Liver (tissue), 9 donors: ENCODE data around the gene IL17B. TPM values are rescaled to one million over a fixed set of nuclear protein-coding genes. Genes with fewer than 3 reads are reported as not detected.

Experiments
- DNase-seq: peaks from one replicate; pipeline ENCODE4 v3.0.0-alpha.2; 2017; ENCODE audit warnings: low spot score
- H3K27ac ChIP-seq, 2 donors: one replicate each; pipeline ENCODE4 v1.7.0; 2013; ENCODE audit warnings: inconsistent platforms in 2 of 2, low read length in 2 of 2, control low read depth in 1 of 2, low read depth in 1 of 2, mild to moderate bottlenecking in 1 of 2
- H3K27me3 ChIP-seq, 4 donors: one replicate each; pipeline versions ENCODE4 v1.6.1 to v1.7.0; 2013; ENCODE audit warnings: low read length in 3 of 4, inconsistent platforms in 1 of 4, mild to moderate bottlenecking in 1 of 4, moderate library complexity in 1 of 4; ENCODE audit not compliant: control insufficient read depth in 4 of 4, insufficient read depth in 4 of 4
- H3K36me3 ChIP-seq, 4 donors: one replicate each; pipeline versions ENCODE4 v1.6.1 to v1.7.0; 2013; ENCODE audit warnings: low read length in 3 of 4, mild to moderate bottlenecking in 3 of 4, low read depth in 1 of 4, moderate library complexity in 1 of 4; ENCODE audit not compliant: control insufficient read depth in 4 of 4, insufficient read depth in 3 of 4
- H3K4me1 ChIP-seq, 4 donors: one replicate each; pipeline versions ENCODE4 v1.6.1 to v1.7.0; 2013; ENCODE audit warnings: low read length in 3 of 4, mild to moderate bottlenecking in 3 of 4, moderate library complexity in 1 of 4; ENCODE audit not compliant: control insufficient read depth in 4 of 4, insufficient read depth in 4 of 4
- H3K4me3 ChIP-seq, 3 donors: one replicate each; pipeline versions ENCODE4 v1.6.1 to v1.7.0; 2013; ENCODE audit warnings: low read length in 3 of 3, control low read depth in 1 of 3, low read depth in 1 of 3, mild to moderate bottlenecking in 1 of 3
- H3K9ac ChIP-seq, 2 donors: one replicate each; pipeline ENCODE4 v1.7.0; 2013; ENCODE audit warnings: low read length in 2 of 2, mild to moderate bottlenecking in 2 of 2, moderate library complexity in 2 of 2, control low read depth in 1 of 2, low read depth in 1 of 2
- H3K9me3 ChIP-seq, 4 donors: one replicate each; pipeline versions ENCODE4 v1.6.1 to v1.7.0; 2013; ENCODE audit warnings: low read length in 3 of 4; ENCODE audit not compliant: control insufficient read depth in 4 of 4
- EGR1 ChIP-seq, 2 donors: IDR thresholded peaks; 2 replicates each; pipeline ENCODE4 v1.6.1; 2016 to 2018; ENCODE audit warnings: antibody characterized with exemption in 2 of 2, low read depth in 2 of 2
- FOXA1 ChIP-seq: IDR thresholded peaks from 2 replicates; pipeline ENCODE4 v1.6.1; 2016; ENCODE audit warnings: antibody characterized with exemption
- FOXA2 ChIP-seq: IDR thresholded peaks from 2 replicates; pipeline ENCODE4 v1.6.1; 2016; ENCODE audit warnings: antibody characterized with exemption
- GABPA ChIP-seq, 2 donors: IDR thresholded peaks in 1 of 2; conservative IDR thresholded peaks in 1 of 2; 2 replicates each; pipeline ENCODE4 v1.6.1; 2016; ENCODE audit warnings: antibody characterized with exemption in 2 of 2, mild to moderate bottlenecking in 1 of 2, moderate library complexity in 1 of 2
- HNF4G ChIP-seq: IDR thresholded peaks from 2 replicates; pipeline ENCODE4 v1.6.1; 2016; ENCODE audit warnings: antibody characterized with exemption
- JUND ChIP-seq, 2 donors: IDR thresholded peaks; 2 replicates each; pipeline ENCODE4 v1.6.1; 2016; ENCODE audit warnings: antibody characterized with exemption in 2 of 2
- NR2F2 ChIP-seq: IDR thresholded peaks from 2 replicates; pipeline ENCODE4 v1.6.1; 2016; ENCODE audit warnings: antibody characterized with exemption
- RAD21 ChIP-seq, 2 donors: IDR thresholded peaks; 2 replicates each; pipeline ENCODE4 v1.6.1; 2016; ENCODE audit warnings: antibody characterized with exemption in 2 of 2, mild to moderate bottlenecking in 2 of 2
- RXRA ChIP-seq, 2 donors: IDR thresholded peaks; 2 replicates each; pipeline ENCODE4 v1.6.1; 2017 to 2018; ENCODE audit warnings: antibody characterized with exemption in 2 of 2, mild to moderate bottlenecking in 1 of 2
- SP1 ChIP-seq: IDR thresholded peaks from 2 replicates; pipeline ENCODE4 v1.6.1; 2018; ENCODE audit warnings: antibody characterized with exemption, mild to moderate bottlenecking
- TAF1 ChIP-seq: conservative IDR thresholded peaks from 2 replicates; pipeline ENCODE4 v1.6.1; 2016; ENCODE audit warnings: antibody characterized with exemption, mild to moderate bottlenecking
- YY1 ChIP-seq: IDR thresholded peaks from 2 replicates; pipeline ENCODE4 v1.6.1; 2016; ENCODE audit warnings: antibody characterized with exemption, mild to moderate bottlenecking
- WGBS: extraction: QIAGEN DNeasy Blood & Tissue Kit; methylation state at CpG from one replicate; pipeline ENCODE4 v1.1.7; 2013; 5-methylcytosine and 5-hydroxymethylcytosine counted together
- polyA plus RNA-seq, 2 donors: library from polyadenylated mRNA; stranded (reverse) in 1 of 2; unstranded in 1 of 2; fragments of 200-250 nt in 1 of 2; fragments of >200 nt in 1 of 2; fragmentation: Nextera tagmentation in 1 of 2; extraction: Ambion mirVana in 1 of 2; gene quantifications; one replicate each; pipeline versions ENCODE4 v1.2.1 to v1.2.3, GENCODE V29; 2013 to 2015
- total RNA-seq, 2 donors: library from RNA; depleted of rRNA; stranded (reverse); fragments of >200 nt; gene quantifications; one replicate each; pipeline ENCODE4 v1.2.3, GENCODE V29; 2014
- TF ChIP-seq, protein P1 (sequence below): fragments of 150-350 bp; IDR thresholded peaks from 2 replicates; pipeline ENCODE4 v1.5.1; 2017; ENCODE audit warnings: improper control_type of control experiment, low read depth, low read length; ENCODE audit not compliant: missing input control
- TF ChIP-seq, protein P2 (sequence below): IDR thresholded peaks from 2 replicates; pipeline ENCODE4 v1.6.1; 2016; ENCODE audit warnings: antibody characterized with exemption
- donor health status: healthy.
- donor health status: healthy.
- donor health status: healthy.
- donor health status: healthy.
- donor health status: healthy.

Gene IL17B
- total and polyA plus RNA-seq, 4 donors: not detected

DNA sequence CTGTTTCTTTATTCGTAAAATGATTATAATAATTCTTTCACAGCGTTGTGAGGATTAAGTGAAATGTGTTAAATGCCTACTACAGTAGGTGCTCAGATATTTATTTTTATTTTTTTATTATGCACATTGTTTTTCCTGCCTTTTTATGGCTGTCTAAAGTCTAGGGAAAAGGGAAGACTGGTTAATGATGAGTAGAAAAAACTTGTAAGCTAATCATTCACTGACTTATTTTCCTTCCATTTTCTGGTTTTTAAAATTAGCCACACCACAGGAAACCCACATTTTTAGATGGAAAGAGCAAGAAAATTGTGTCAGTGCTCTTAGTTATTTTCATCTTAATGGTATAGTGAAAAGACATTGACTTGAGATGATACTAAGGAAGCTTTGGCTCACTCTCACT, 25.2 kb downstream of the IL17B start:
- Histone ChIP-seq H3K27ac (no peak overlapping the region), H3K36me3 (peaks cover 3 to 40% (median 34%) of the 10 kb centered on the region in 4 donors), H3K9ac (no peak overlapping the region), H3K27me3 (no peaks in the 10 kb centered on the region), H3K4me3 (no peak overlapping the region), H3K4me1 (peaks cover 2 to 10% (median 5%) of the 10 kb centered on the region in 4 donors), H3K9me3 (no peaks in the 10 kb centered on the region)
- DNase-seq: no peak
- 94% methylated on average over 2 of the region's 2 CpGs for WGBS
- TF ChIP-seq NR2F2 (no peak), GABPA (IDR thresholded peaks at IDR 0.05 in 1 of 2, conservative IDR thresholded peaks at IDR 0.05 in 1 of 2) (no peak), JUND (IDR thresholded peaks at IDR 0.05) (no peak), EGR1 (IDR thresholded peaks at IDR 0.05; ENCODE audit: low read depth in 2 of 2) (no peak), FOXA1 (no peak), RAD21 (IDR thresholded peaks at IDR 0.05) (no peak)
- TF ChIP-seq, protein P1, sequence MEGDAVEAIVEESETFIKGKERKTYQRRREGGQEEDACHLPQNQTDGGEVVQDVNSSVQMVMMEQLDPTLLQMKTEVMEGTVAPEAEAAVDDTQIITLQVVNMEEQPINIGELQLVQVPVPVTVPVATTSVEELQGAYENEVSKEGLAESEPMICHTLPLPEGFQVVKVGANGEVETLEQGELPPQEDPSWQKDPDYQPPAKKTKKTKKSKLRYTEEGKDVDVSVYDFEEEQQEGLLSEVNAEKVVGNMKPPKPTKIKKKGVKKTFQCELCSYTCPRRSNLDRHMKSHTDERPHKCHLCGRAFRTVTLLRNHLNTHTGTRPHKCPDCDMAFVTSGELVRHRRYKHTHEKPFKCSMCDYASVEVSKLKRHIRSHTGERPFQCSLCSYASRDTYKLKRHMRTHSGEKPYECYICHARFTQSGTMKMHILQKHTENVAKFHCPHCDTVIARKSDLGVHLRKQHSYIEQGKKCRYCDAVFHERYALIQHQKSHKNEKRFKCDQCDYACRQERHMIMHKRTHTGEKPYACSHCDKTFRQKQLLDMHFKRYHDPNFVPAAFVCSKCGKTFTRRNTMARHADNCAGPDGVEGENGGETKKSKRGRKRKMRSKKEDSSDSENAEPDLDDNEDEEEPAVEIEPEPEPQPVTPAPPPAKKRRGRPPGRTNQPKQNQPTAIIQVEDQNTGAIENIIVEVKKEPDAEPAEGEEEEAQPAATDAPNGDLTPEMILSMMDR: no peak
- TF ChIP-seq, protein P2, sequence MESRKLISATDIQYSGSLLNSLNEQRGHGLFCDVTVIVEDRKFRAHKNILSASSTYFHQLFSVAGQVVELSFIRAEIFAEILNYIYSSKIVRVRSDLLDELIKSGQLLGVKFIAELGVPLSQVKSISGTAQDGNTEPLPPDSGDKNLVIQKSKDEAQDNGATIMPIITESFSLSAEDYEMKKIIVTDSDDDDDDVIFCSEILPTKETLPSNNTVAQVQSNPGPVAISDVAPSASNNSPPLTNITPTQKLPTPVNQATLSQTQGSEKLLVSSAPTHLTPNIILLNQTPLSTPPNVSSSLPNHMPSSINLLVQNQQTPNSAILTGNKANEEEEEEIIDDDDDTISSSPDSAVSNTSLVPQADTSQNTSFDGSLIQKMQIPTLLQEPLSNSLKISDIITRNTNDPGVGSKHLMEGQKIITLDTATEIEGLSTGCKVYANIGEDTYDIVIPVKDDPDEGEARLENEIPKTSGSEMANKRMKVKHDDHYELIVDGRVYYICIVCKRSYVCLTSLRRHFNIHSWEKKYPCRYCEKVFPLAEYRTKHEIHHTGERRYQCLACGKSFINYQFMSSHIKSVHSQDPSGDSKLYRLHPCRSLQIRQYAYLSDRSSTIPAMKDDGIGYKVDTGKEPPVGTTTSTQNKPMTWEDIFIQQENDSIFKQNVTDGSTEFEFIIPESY: no peak

DNA sequence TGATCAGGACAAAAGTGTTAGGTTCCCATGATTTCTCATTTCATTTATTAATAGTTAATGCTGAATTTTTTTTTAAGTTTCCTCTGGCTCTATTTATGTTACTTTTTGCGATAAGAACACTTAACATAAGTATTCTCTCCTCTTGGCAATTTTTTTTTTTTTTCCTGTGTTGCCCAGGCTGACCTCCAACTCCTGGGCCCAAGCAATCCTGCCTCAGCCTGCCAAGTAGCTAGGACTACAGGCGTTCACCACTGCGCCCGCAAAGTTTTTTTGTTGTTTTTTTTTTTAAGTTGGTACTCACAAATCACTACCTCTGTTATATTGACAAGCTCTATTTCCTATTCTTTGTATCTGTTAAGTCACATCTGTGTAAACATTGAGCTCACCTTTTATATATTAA, 26.9 kb downstream of the IL17B start:
- TF ChIP-seq, protein P1: no peak
- no peak for TF ChIP-seq TAF1
- TF ChIP-seq HNF4G: no peak
- TF ChIP-seq RAD21 (IDR thresholded peaks at IDR 0.05): no peak
- TF ChIP-seq JUND (IDR thresholded peaks at IDR 0.05): no peak
- TF ChIP-seq NR2F2: no peak
- TF ChIP-seq RXRA (IDR thresholded peaks at IDR 0.05): no peak
- TF ChIP-seq, protein P2: no peak
- no peak for TF ChIP-seq FOXA2
- no peak for TF ChIP-seq GABPA (IDR thresholded peaks at IDR 0.05 in 1 of 2, conservative IDR thresholded peaks at IDR 0.05 in 1 of 2)
- no peak for TF ChIP-seq EGR1 (IDR thresholded peaks at IDR 0.05; ENCODE audit: low read depth in 2 of 2)
- TF ChIP-seq YY1: no peak
- no peak for TF ChIP-seq SP1
- DNase-seq: no peak
- WGBS: 90% methylated on average over 4 of the region's 4 CpGs
- no peak overlapping the region for H3K9ac ChIP-seq
- no peaks in the 10 kb centered on the region for H3K9me3 ChIP-seq
- H3K27ac ChIP-seq: no peak overlapping the region
- H3K4me1 ChIP-seq: peaks cover 0 to under 1% (median 0%) of the 10 kb centered on the region in 4 donors
- no peak overlapping the region for H3K4me3 ChIP-seq
- H3K36me3 ChIP-seq: peaks cover 6 to 51% (median 43%) of the 10 kb centered on the region in 4 donors
- no peaks in the 10 kb centered on the region for H3K27me3 ChIP-seq
